CD4-positive, alpha-beta T cell treated with Interleukin-6 at 100 ng/mL for 8 hours (primary cell): ENCODE results near the gene FZR1.

Experiments used
- DNase-seq: peaks from one replicate; pipeline ENCODE4 v3.0.0-alpha.2; 2020; ENCODE audit warnings: mixed read lengths, low spot score

FZR1 gene

DNA sequence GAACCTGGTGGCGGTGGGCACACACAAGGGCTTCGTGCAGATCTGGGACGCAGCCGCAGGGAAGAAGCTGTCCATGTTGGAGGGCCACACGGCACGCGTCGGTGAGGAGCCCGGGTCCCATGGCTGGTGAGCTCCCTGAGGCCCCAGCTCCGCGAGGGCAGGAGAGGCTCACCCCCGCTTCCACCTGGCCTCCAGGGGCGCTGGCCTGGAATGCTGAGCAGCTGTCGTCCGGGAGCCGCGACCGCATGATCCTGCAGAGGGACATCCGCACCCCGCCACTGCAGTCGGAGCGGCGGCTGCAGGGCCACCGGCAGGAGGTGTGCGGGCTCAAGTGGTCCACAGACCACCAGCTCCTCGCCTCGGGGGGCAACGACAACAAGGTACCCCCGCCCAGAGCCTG, 25.6 kb downstream of the FZR1 start:
- DNase-seq: no peak

DNA sequence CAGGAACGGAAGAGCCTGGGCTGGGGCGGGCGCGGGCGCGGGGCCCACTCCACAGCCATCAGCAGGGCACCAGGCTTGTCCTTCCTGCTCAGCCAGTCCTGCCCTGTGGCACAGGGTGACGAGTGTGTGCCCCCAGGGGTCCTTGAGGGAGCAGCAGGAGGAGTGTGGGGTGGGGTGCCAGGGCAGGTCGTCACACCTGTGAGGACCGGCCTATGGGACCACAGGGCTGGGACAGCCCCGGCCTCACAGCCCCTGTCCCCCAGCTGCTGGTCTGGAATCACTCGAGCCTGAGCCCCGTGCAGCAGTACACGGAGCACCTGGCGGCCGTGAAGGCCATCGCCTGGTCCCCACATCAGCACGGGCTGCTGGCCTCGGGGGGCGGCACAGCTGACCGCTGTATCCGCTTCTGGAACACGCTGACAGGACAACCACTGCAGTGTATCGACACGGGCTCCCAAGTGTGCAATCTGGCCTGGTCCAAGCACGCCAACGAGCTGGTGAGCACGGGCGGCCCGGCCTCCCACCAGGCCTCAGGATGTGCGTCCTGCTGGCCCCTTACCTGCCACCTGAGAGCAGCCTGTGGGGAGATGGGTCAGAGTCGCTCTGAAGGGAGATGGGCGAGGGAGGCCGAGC, 26.2 kb downstream of the FZR1 start:
- no peak for DNase-seq

GRCh38 chr19:3533033-3533432, 26.9 kb downstream of the FZR1 start:
- no peak for DNase-seq

GRCh38 chr19:3533563-3534216, 27.6 kb downstream of the FZR1 start:
- DNase-seq: no peak

GRCh38 chr19:3534375-3535234, 28.5 kb downstream of the FZR1 start:
- no peak for DNase-seq

DNA sequence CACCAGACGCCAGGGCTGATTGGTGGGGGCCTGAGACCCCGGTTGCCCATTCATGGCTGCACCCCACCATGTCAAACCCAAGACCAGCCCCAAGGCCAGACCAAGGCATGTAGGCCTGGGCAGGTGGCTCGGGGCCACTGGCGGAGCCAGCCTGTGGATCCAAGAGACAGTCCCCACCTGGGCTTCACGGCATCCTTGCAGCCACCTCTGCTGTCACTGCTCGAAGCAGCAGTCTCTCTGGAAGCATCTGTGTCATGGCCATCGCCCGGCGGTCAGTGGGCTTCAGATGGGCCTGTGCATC, 29.1 kb downstream of the FZR1 start:
- no peak for DNase-seq

- DNase-seq: no peak
These were observed 29.5 kb downstream of the FZR1 start for GRCh38 chr19:3535563-3535965.

- no peak for DNase-seq
These were observed 29.9 kb downstream of the FZR1 start for GRCh38 chr19:3535981-3536380.

GRCh38 chr19:3536429-3537100, 30.5 kb downstream of the FZR1 start:
- DNase-seq: no peak

DNA sequence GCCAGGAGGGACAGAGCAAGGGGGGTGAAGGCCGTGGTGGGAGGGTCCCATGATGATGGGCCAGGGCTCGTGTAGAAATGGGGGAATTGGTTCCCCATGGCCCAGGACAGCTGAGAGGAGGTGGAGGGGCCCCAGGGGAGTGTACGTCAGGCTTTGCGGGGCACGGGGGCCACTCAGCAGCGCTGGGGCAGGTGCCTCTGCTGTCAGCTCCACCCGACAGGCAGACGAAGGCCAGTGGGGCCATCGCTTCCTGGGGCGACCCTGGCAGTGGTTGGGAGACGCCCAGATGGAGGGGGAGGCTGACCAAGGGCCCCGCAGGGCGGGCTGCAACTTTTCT, 31.0 kb downstream of the FZR1 start:
- no peak for DNase-seq

- DNase-seq: no peak
These were observed 31.5 kb downstream of the FZR1 start for GRCh38 chr19:3537438-3538240.

DNA sequence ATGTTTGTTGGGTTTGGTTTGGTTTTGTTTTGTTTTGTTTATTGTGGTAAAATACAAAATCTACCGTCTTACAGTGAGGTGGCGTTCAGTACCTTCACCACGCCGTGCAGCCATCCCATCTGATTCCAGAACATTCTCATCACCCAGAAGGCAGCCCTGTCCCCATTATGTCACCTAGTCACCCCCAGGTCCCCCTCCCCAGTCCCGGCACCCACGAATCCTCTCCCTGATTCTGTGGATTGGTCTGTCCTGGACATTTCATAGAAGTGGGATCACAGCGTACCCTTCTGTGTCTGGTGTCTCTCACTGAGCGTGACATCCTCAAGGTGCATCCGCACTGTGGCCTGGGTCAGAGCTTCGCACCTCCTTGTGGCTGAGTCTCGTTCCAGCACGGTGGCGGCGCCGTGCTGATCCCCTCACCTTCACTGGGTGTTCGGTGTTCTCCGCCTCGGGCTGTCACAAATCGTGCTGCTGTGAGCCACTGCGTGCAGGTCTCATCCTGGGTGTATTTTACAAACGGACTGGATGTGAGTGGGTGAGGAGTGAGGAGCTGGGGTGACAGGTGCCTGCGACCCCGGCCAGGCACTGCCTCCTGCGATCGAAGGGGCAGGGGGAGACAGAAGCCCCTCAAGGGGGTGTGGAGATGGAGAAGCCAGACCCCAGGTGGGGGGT, 32.3 kb downstream of the FZR1 start:
- no peak for DNase-seq

DNA sequence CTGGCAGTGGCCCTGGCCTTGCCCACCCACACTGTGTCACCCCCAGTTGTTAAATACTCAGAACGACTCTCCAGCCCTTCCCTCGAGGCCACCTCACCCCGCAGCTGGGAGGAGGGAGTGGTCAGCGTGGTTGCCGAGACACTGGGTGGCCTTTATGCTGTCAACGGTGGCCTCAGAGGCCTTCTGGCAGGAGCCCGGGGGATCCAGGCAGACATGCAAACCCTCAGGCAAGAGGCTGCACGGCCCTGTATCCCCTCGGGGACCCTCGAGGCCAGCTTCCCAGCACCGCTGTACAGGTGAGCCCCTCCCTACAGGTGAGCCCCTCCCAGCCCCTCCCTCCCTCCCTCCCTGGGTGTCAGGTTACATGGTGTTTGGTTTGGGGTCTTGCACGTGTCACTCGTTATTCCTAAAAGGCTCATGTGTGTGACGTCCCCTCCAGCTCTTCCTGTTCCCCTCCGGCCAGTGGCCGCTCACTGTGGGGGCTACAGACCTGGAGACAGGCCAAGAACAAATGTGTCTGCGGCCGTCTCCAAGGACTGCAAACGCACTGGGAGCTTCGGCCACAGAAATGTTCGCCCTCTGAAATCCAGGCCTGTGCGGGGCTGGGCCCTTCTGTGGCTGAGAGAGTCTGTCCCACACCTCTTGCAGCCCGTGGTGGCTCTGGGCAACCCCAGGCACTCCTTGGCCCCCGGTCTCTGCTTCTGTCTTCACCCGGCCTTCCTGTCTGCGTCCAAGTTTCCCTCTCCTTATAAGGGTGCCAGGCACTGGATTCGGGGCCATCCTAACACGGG, 33.0 kb downstream of the FZR1 start, which contains the start of gene TEKTIP1:
Gene TEKTIP1 (plus strand): TSS at position 210 of the 791 bp plus-strand sequence. CDS start 4 bp downstream, at position 214.
- DNase-seq: no peak

GRCh38 chr19:3539756-3540118, 33.6 kb downstream of the FZR1 start:
- DNase-seq: no peak

DNA sequence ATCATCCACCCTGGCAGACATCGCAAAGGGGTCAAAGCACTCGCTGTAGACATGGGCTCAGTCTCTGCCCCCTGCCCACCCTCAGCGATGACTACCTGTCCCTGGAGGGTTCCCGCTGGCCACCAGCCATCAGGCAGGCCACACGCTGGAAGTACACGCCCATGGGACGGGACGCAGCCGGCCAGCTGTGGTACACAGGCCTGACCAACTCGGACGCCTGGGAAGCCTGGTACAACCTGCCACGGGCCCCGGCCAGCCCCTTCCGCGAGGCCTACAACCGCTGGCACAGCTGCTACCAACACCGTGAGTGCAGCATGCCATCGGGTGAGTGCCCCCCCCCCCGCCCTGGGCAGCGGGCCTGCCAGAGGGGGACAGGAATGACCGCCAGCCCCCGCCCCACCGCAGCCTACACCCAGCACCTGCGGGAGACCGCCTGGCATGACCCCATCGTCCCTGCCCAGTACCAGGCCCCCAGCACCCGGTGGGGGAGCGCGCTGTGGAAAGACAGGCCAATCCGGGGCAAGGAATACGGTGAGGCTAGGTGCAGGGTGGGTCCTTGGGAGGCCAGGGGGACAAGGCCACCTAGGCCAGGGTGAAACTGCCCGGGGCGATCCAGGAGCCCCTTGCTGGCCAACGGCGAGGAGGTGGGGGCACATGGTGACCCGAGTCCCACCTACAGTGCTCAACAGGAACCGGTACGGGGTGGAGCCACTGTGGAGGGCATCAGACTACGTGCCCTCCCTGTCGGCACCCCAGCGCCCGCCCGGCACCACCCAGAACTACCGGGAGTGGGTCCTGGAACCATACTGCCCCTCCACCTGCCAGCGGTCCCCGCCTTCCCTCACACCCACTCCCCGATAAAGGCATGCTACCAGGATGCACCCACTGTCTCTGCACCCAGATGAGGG, 37.3 kb downstream of the FZR1 start:
- no peak for DNase-seq

DNA sequence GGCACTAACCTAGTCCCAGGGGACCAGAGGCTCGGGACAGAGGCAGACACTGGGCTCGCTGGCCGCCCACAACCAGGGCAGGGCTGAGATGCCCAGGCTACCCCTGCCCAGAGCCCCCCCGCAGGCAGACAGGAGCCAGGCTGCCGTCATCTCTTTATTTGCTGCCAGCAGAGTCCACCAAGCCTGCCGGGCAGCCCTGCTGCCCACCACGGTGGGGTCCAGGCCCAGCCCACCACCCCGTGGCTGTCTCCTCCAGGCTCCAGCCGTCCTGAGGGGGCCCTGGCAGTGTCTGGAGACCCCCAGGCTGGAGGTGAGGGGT, 37.9 kb downstream of the FZR1 start:
- no peak for DNase-seq

- peak; percentile 65 for DNase-seq
These were observed 38.9 kb downstream of the FZR1 start for GRCh38 chr19:3544742-3545668.

DNA sequence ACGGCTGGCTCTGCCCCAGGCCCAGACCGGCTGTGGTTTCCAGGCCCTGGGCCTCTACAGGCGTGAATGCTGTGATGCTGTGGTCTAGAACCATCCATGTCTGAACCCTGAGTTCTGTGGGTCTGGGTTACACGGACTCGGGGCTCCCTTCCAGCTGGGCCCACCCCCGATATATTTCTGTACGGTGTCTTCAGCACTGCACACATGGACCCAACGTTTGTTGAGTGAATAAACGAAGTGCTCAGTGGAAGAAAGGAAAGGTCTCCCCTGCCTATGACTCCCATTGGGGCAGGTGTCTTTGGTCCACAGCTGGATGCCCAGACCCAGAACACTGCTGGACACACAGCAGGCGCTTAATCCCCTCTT, 39.5 kb downstream of the FZR1 start:
- DNase-seq: no peak

DNA sequence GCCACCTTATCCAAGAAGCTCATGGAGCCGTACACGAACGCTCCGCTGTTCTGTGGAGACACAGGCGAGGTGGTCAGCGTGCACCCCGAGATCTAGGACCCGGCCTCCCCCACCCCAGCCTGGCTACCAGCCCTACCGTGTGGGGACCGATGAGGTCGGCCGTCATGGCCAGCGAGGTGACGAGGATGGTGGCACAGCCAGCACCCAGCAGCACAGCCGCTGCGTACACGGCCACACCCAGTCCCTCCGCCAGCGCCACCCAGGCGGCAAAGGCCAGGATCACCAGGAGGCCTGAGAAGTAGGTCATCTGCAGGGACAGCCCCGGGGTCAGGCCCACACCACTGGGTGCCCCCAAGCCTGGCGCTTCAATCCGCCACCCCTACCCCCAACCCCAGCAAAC, 40.0 kb downstream of the FZR1 start:
- DNase-seq: no peak
